HUES6 (cell line): ENCODE data around the gene FAM149A.
A peak's percentile ranks its signal among the peaks of the same experiment; 100 is the strongest.

ENCODE experiments used
- H3K27ac ChIP-seq: 2 replicates; pipeline ENCODE4 v1.7.0; 2013; ENCODE audit warnings: low read depth, mild to moderate bottlenecking, low read length, inconsistent platforms
- H3K27me3 ChIP-seq: 2 replicates; pipeline ENCODE4 v1.6.1; 2013; ENCODE audit warnings: low read length; ENCODE audit not compliant: control insufficient read depth, insufficient read depth
- H3K36me3 ChIP-seq: 2 replicates; pipeline ENCODE4 v1.6.1; 2013; ENCODE audit warnings: low read length; ENCODE audit not compliant: control insufficient read depth, insufficient read depth
- H3K4me1 ChIP-seq: 2 replicates; pipeline ENCODE4 v1.6.1; 2013; ENCODE audit warnings: low read length; ENCODE audit not compliant: control insufficient read depth, insufficient read depth
- H3K4me3 ChIP-seq: 2 replicates; pipeline ENCODE4 v1.5.1; 2013; ENCODE audit warnings: low read depth, low read length
- H3K9ac ChIP-seq: one replicate; pipeline ENCODE4 v1.6.1; 2013; ENCODE audit warnings: mild to moderate bottlenecking, low read length
- H3K9me3 ChIP-seq: 2 replicates; pipeline ENCODE4 v1.6.1; 2013; ENCODE audit warnings: low read depth, low read length; ENCODE audit not compliant: control insufficient read depth, insufficient read depth

FAM149A gene

GRCh38 chr4:186190581-186191199 lies 86.2 kb downstream of the FAM149A start:
- Histone ChIP-seq H3K9me3 (no peaks in the 10 kb centered on the region), H3K9ac (peak overlapping the region; percentile 70), H3K27me3 (no peaks in the 10 kb centered on the region), H3K36me3 (no peaks in the 10 kb centered on the region), H3K4me1 (peaks cover 13% of the 10 kb centered on the region), H3K4me3 (peak overlapping the region; percentile 89), H3K27ac (peak overlapping the region; percentile 93)

GRCh38 chr4:186191200-186192065 lies 86.9 kb downstream of the FAM149A start, which contains the start of gene CYP4V2:
TSS of gene CYP4V2 (plus strand) at chr4:186191567. CDS start at chr4:186191824, 257 bp downstream.
- Histone ChIP-seq H3K4me1 (peaks cover 13% of the 10 kb centered on the region), H3K9me3 (no peaks in the 10 kb centered on the region), H3K36me3 (no peaks in the 10 kb centered on the region), H3K27ac (peak within 1 kb of the TSS; percentile 93), H3K9ac (peak within 1 kb of the TSS; percentile 70), H3K27me3 (no peaks in the 10 kb centered on the region), H3K4me3 (peak within 1 kb of the TSS; percentile 89)

GRCh38 chr4:186192066-186192612 lies 87.6 kb downstream of the FAM149A start:
- Histone ChIP-seq H3K9me3 (no peaks in the 10 kb centered on the region), H3K36me3 (no peaks in the 10 kb centered on the region), H3K9ac (peak overlapping the region; percentile 70), H3K4me1 (peaks cover 13% of the 10 kb centered on the region), H3K4me3 (peak overlapping the region; percentile 89), H3K27me3 (no peaks in the 10 kb centered on the region), H3K27ac (peak overlapping the region; percentile 48; the same call in 1 of the 2 replicates)

- Histone ChIP-seq H3K9me3 (no peaks in the 10 kb centered on the region), H3K36me3 (no peaks in the 10 kb centered on the region), H3K27me3 (no peaks in the 10 kb centered on the region), H3K27ac (no peak overlapping the region), H3K9ac (no peak overlapping the region), H3K4me1 (peaks cover 13% of the 10 kb centered on the region), H3K4me3 (no peak overlapping the region)
Measured at GRCh38 chr4:186193851-186194250, 89.3 kb downstream of the FAM149A start.

GRCh38 chr4:186196063-186196462 lies 91.6 kb downstream of the FAM149A start:
- H3K36me3 ChIP-seq: no peaks in the 10 kb centered on the region
- no peak overlapping the region for H3K9ac ChIP-seq
- H3K27me3 ChIP-seq: no peaks in the 10 kb centered on the region
- H3K27ac ChIP-seq: no peak overlapping the region
- no peaks in the 10 kb centered on the region for H3K9me3 ChIP-seq
- no peak overlapping the region for H3K4me3 ChIP-seq
- H3K4me1 ChIP-seq: no peaks in the 10 kb centered on the region

- no peak overlapping the region for H3K9ac ChIP-seq
- no peak overlapping the region for H3K27ac ChIP-seq
- no peak overlapping the region for H3K4me3 ChIP-seq
- no peaks in the 10 kb centered on the region for H3K36me3 ChIP-seq
- no peaks in the 10 kb centered on the region for H3K9me3 ChIP-seq
- no peaks in the 10 kb centered on the region for H3K27me3 ChIP-seq
- peaks cover 11% of the 10 kb centered on the region for H3K4me1 ChIP-seq
Measured at GRCh38 chr4:186200516-186200915, 96.0 kb downstream of the FAM149A start.

GRCh38 chr4:186201010-186201409 lies 96.5 kb downstream of the FAM149A start:
- Histone ChIP-seq H3K27ac (no peak overlapping the region), H3K36me3 (no peaks in the 10 kb centered on the region), H3K9me3 (no peaks in the 10 kb centered on the region), H3K27me3 (no peaks in the 10 kb centered on the region), H3K9ac (no peak overlapping the region), H3K4me1 (peaks cover 11% of the 10 kb centered on the region), H3K4me3 (no peak overlapping the region)

- H3K9ac ChIP-seq: no peak overlapping the region
- H3K27ac ChIP-seq: no peak overlapping the region
Measured at GRCh38 chr4:186201535-186202230, 97.2 kb downstream of the FAM149A start.

GRCh38 chr4:186202490-186203140 lies 98.1 kb downstream of the FAM149A start:
- H3K4me3 ChIP-seq: no peak overlapping the region
- no peaks in the 10 kb centered on the region for H3K36me3 ChIP-seq
- H3K9me3 ChIP-seq: no peaks in the 10 kb centered on the region
- H3K4me1 ChIP-seq: peaks cover 11% of the 10 kb centered on the region
- H3K27me3 ChIP-seq: no peaks in the 10 kb centered on the region
- H3K27ac ChIP-seq: no peak overlapping the region
- H3K9ac ChIP-seq: no peak overlapping the region

More at GRCh38 chr4:186201535-186202230, 97.2 kb downstream of the FAM149A start:
- Histone ChIP-seq H3K27me3 (no peaks in the 10 kb centered on the region), H3K4me3 (no peak overlapping the region), H3K4me1 (peaks cover 11% of the 10 kb centered on the region), H3K9me3 (no peaks in the 10 kb centered on the region), H3K36me3 (no peaks in the 10 kb centered on the region)

- H3K4me1 ChIP-seq: peaks cover 11% of the 10 kb centered on the region
- H3K4me3 ChIP-seq: no peak overlapping the region
Measured at GRCh38 chr4:186203406-186203805, 98.9 kb downstream of the FAM149A start.

More at GRCh38 chr4:186203406-186203805, 98.9 kb downstream of the FAM149A start:
- Histone ChIP-seq H3K27me3 (no peaks in the 10 kb centered on the region), H3K9ac (no peak overlapping the region), H3K27ac (no peak overlapping the region), H3K36me3 (no peaks in the 10 kb centered on the region), H3K9me3 (no peaks in the 10 kb centered on the region)
